ENCODE data around the gene MBL2.

Gene MBL2

GRCh38 chr10:52771534-52772445, 794 bp downstream of the MBL2 start:
- no peak overlapping the region for H3K27ac ChIP-seq

GRCh38 chr10:52770904-52771303, 1.7 kb downstream of the MBL2 start:
- no peak overlapping the region for H3K27ac ChIP-seq
- no peak for TF ChIP-seq CTCF (conservative IDR thresholded peaks at IDR 0.05)

More at GRCh38 chr10:52771534-52772445, 794 bp downstream of the MBL2 start:
- no peak for TF ChIP-seq CTCF (conservative IDR thresholded peaks at IDR 0.05)

GRCh38 chr10:52769966-52770365, 2.6 kb downstream of the MBL2 start:
- no peak for TF ChIP-seq CTCF (conservative IDR thresholded peaks at IDR 0.05)
- H3K27ac ChIP-seq = no peak overlapping the region

- no peak overlapping the region for H3K27ac ChIP-seq
- TF ChIP-seq CTCF (conservative IDR thresholded peaks at IDR 0.05) = no peak
Measured at GRCh38 chr10:52768001-52768532, 4.5 kb downstream of the MBL2 start.

- TF ChIP-seq CTCF (conservative IDR thresholded peaks at IDR 0.05) = no peak
Measured at GRCh38 chr10:52762088-52762487, 10.5 kb downstream of the MBL2 start.

GRCh38 chr10:52759154-52759553, 13.4 kb downstream of the MBL2 start:
- H3K27ac ChIP-seq = no peak overlapping the region
- no peak for TF ChIP-seq CTCF (conservative IDR thresholded peaks at IDR 0.05)

More at GRCh38 chr10:52762088-52762487, 10.5 kb downstream of the MBL2 start:
- H3K27ac ChIP-seq = no peak overlapping the region

GRCh38 chr10:52758406-52758805, 14.2 kb downstream of the MBL2 start:
- no peak for TF ChIP-seq CTCF (conservative IDR thresholded peaks at IDR 0.05)
- H3K27ac ChIP-seq = no peak overlapping the region
